Measurements from ENCODE around the gene FBRSL1. TPM values are rescaled to one million over a fixed set of nuclear protein-coding genes. Genes with fewer than 3 reads are reported as not detected.

Gene FBRSL1
- total RNA-seq, 1 donor from 2014 or later = 17.1 TPM

GRCh38 chr12:132537836-132538662 is 48.1 kb downstream of the FBRSL1 start:
- TF ChIP-seq CTCF (IDR thresholded peaks at IDR 0.05; ENCODE audit: insufficient read depth, low read length, severe bottlenecking) = no peak
- H3K36me3 ChIP-seq (ENCODE audit: control insufficient read depth, insufficient read depth, low read length) = no peaks in the 10 kb centered on the region
- peaks cover 3% of the 10 kb centered on the region for H3K27me3 ChIP-seq (ENCODE audit: control insufficient read depth, insufficient read depth, low read length)
- DNase-seq (ENCODE audit: low read depth) (no peak), FAIRE-seq (no peak)
- H3K4me3 ChIP-seq (ENCODE audit: low read depth, low read length) = no peak overlapping the region

DNA sequence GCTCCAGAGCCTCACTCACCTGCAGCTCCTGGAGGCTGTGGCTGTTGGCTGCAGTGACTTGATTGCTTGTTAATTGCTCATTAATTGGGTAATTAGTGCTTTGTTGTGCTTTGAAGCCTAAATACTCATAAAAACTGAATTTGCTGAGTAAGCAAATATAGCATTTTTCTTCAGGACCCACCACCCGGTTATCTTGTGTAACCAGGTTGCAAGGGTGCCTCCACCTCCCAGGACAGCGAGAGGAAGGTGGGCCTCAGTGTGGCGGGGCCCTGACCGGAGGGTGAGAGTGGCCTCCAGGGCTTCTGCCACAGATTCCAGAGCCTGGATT is 48.7 kb downstream of the FBRSL1 start:
- FAIRE-seq = no peak
- H3K4me3 ChIP-seq (ENCODE audit: low read depth, low read length) = no peak overlapping the region
- no peak for DNase-seq (ENCODE audit: low read depth)
- no peaks in the 10 kb centered on the region for H3K36me3 ChIP-seq (ENCODE audit: control insufficient read depth, insufficient read depth, low read length)
- peaks cover 3% of the 10 kb centered on the region for H3K27me3 ChIP-seq (ENCODE audit: control insufficient read depth, insufficient read depth, low read length)
- TF ChIP-seq CTCF (IDR thresholded peaks at IDR 0.05; ENCODE audit: insufficient read depth, low read length, severe bottlenecking) = no peak

GRCh38 chr12:132539016-132539773 is 49.2 kb downstream of the FBRSL1 start:
- no peak for TF ChIP-seq CTCF (IDR thresholded peaks at IDR 0.05; ENCODE audit: insufficient read depth, low read length, severe bottlenecking)
- no peak overlapping the region for H3K4me3 ChIP-seq (ENCODE audit: low read depth, low read length)
- FAIRE-seq (no peak), DNase-seq (ENCODE audit: low read depth) (no peak)
- H3K36me3 ChIP-seq (ENCODE audit: control insufficient read depth, insufficient read depth, low read length) = no peaks in the 10 kb centered on the region
- H3K27me3 ChIP-seq (ENCODE audit: control insufficient read depth, insufficient read depth, low read length) = peaks cover 5% of the 10 kb centered on the region

DNA sequence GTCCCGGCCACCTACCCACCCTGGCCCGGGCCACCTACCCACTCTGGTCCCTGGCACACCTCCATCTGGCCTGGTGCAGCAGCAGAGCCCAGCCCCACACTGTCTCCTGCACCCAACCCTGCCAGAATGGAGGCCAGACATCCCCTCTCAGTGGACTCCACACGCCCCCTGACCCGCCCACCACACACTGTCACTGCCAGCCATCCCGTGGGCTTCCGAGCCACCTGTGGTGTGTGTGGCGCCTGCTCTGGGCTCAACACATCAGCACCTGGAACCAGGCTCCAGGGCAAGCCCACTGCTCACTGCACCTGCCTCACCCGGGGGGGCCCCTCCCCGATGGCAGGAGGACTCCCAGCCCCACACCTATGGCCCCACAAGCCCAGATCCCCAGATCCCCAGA is 50.5 kb downstream of the FBRSL1 start:
- no peak for DNase-seq (ENCODE audit: low read depth)
- Histone ChIP-seq H3K36me3 (ENCODE audit: control insufficient read depth, insufficient read depth, low read length) (no peaks in the 10 kb centered on the region), H3K4me3 (ENCODE audit: low read depth, low read length) (no peak overlapping the region), H3K27me3 (ENCODE audit: control insufficient read depth, insufficient read depth, low read length) (peaks cover 5% of the 10 kb centered on the region)
- FAIRE-seq = no peak
- no peak for TF ChIP-seq CTCF (IDR thresholded peaks at IDR 0.05; ENCODE audit: insufficient read depth, low read length, severe bottlenecking)

GRCh38 chr12:132541200-132541599 is 51.2 kb downstream of the FBRSL1 start:
- H3K4me3 ChIP-seq (ENCODE audit: low read depth, low read length) = no peak overlapping the region
- peaks cover 5% of the 10 kb centered on the region for H3K27me3 ChIP-seq (ENCODE audit: control insufficient read depth, insufficient read depth, low read length)
- FAIRE-seq (no peak), DNase-seq (ENCODE audit: low read depth) (no peak)
- no peaks in the 10 kb centered on the region for H3K36me3 ChIP-seq (ENCODE audit: control insufficient read depth, insufficient read depth, low read length)
- TF ChIP-seq CTCF (IDR thresholded peaks at IDR 0.05; ENCODE audit: insufficient read depth, low read length, severe bottlenecking) = no peak
